ENCODE data around the gene ZNF213.

Gene ZNF213

GRCh38 chr16:3134338-3135125, at the start of gene ZNF213:
TSS of gene ZNF213 (plus strand) at chr16:3135029. CDS start at chr16:3137281, 2,252 bp downstream.
- in situ Hi-C loops (cut with MboI; ENCODE audit: low pct_unique_long_range_greater_than_20kb, low sequenced_read_pairs, unreplicated experiment), result no loop called here
- DNase-seq (ENCODE audit: low spot score), result peak; percentile 96
- TF ChIP-seq CTCF (IDR thresholded peaks at IDR 0.05; ENCODE audit: extremely low read depth, insufficient read depth, missing control alignments), result no peak

- no peak for TF ChIP-seq CTCF (IDR thresholded peaks at IDR 0.05; ENCODE audit: extremely low read depth, insufficient read depth, missing control alignments)
- in situ Hi-C loops (cut with MboI; ENCODE audit: low pct_unique_long_range_greater_than_20kb, low sequenced_read_pairs, unreplicated experiment), result no loop called here
- no peak for DNase-seq (ENCODE audit: low spot score)
These were observed 48.8 kb upstream of the ZNF213 start for GRCh38 chr16:3085868-3086595.

GRCh38 chr16:3086596-3087242, 48.1 kb upstream of the ZNF213 start:
- in situ Hi-C loops (cut with MboI; ENCODE audit: low pct_unique_long_range_greater_than_20kb, low sequenced_read_pairs, unreplicated experiment), result no loop called here
- DNase-seq (ENCODE audit: low spot score), result no peak
- TF ChIP-seq CTCF (IDR thresholded peaks at IDR 0.05; ENCODE audit: extremely low read depth, insufficient read depth, missing control alignments), result no peak

GRCh38 chr16:3087243-3088235, 47.3 kb upstream of the ZNF213 start:
- DNase-seq (ENCODE audit: low spot score), result peak; percentile 31
- TF ChIP-seq CTCF (IDR thresholded peaks at IDR 0.05; ENCODE audit: extremely low read depth, insufficient read depth, missing control alignments), result peak; percentile 57
- in situ Hi-C loops (cut with MboI; ENCODE audit: low pct_unique_long_range_greater_than_20kb, low sequenced_read_pairs, unreplicated experiment), result no loop called here

GRCh38 chr16:3088450-3088849, 46.4 kb upstream of the ZNF213 start:
- no peak for TF ChIP-seq CTCF (IDR thresholded peaks at IDR 0.05; ENCODE audit: extremely low read depth, insufficient read depth, missing control alignments)
- in situ Hi-C loops (cut with MboI; ENCODE audit: low pct_unique_long_range_greater_than_20kb, low sequenced_read_pairs, unreplicated experiment), result no loop called here

More at GRCh38 chr16:3088450-3088849, 46.4 kb upstream of the ZNF213 start:
- no peak for DNase-seq (ENCODE audit: low spot score)
